ENCODE measurements around the gene RAMP2. TPM values are rescaled to one million over a fixed set of nuclear protein-coding genes. Genes with fewer than 3 reads are reported as not detected.
A peak's percentile ranks its signal among the peaks of the same experiment; 100 is the strongest.

RAMP2 gene
- total and polyA plus RNA-seq, 2 of the 13 experiments (the other 11 are each of a cell fraction or from before 2014, with no cell fraction given) = 1.4 to 5.2 TPM

- no peak for TF ChIP-seq NFIB (CRISPR knock-in tag; IDR thresholded peaks at IDR 0.05; ENCODE audit: borderline replicate concordance)
- TF ChIP-seq FOXO1 (CRISPR knock-in tag; IDR thresholded peaks at IDR 0.05) = no peak
- TF ChIP-seq ZNF317 (CRISPR knock-in tag; IDR thresholded peaks at IDR 0.05) = no peak
- TF ChIP-seq PTBP1 (IDR thresholded peaks at IDR 0.05; ENCODE audit: low read depth, low read length, poor library complexity, severe bottlenecking) = peak; percentile 55
- TF ChIP-seq ZNF335 (CRISPR knock-in tag; IDR thresholded peaks at IDR 0.05) = no peak
- 0 out of 2 replicates have a peak, but pooled peaks have one; percentile 27 for TF ChIP-seq KMT2A (CRISPR knock-in tag; IDR thresholded peaks at IDR 0.05)
- peak; percentile 66; the same call in 1 of the 2 replicates for TF ChIP-seq ZBTB7A (CRISPR knock-in tag; IDR thresholded peaks at IDR 0.05)
- TF ChIP-seq ZNF235 (CRISPR knock-in tag; IDR thresholded peaks at IDR 0.05; ENCODE audit: borderline replicate concordance) = no peak
- peak; percentile 87; the same call in 1 of the 2 replicates for TF ChIP-seq ZSCAN21 (CRISPR knock-in tag; IDR thresholded peaks at IDR 0.05; ENCODE audit: borderline replicate concordance)
- TF ChIP-seq, protein P1, sequence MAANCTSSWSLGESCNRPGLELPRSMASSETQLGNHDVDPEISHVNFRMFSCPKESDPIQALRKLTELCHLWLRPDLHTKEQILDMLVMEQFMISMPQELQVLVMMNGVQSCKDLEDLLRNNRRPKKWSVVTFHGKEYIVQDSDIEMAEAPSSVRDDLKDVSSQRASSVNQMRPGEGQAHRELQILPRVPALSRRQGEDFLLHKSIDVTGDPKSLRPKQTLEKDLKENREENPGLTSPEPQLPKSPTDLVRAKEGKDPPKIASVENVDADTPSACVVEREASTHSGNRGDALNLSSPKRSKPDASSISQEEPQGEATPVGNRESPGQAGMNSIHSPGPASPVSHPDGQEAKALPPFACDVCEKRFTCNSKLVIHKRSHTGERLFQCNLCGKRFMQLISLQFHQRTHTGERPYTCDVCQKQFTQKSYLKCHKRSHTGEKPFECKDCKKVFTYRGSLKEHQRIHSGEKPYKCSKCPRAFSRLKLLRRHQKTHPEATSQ (CRISPR knock-in tag; IDR thresholded peaks at IDR 0.05; ENCODE audit: borderline replicate concordance) = no peak
- peak; percentile 1; the same call in 1 of the 2 replicates for TF ChIP-seq CTCF (CRISPR knock-in tag; IDR thresholded peaks at IDR 0.05)
- no peak for TF ChIP-seq ZBTB2 (CRISPR knock-in tag; IDR thresholded peaks at IDR 0.05; ENCODE audit: low read depth)
- TF ChIP-seq ZNF407 (CRISPR knock-in tag; IDR thresholded peaks at IDR 0.05; ENCODE audit: not compliant biosample characterization) = peak; percentile 53
- no peak for TF ChIP-seq ZNF121 (CRISPR knock-in tag; IDR thresholded peaks at IDR 0.05)
Observed at GRCh38 chr17:42760652-42761581, at the start of gene RAMP2 (continued).
